Measurements from ENCODE around the gene ASB13.

ASB13 gene

GRCh38 chr10:5619362-5620211 is 46.8 kb downstream of the ASB13 start:
- peaks cover 13% of the 10 kb centered on the region for H3K4me1 Mint-ChIP-seq (ENCODE audit: low read depth)
- no peaks in the 10 kb centered on the region for H3K9me3 Mint-ChIP-seq
- intact Hi-C loops (cut with micrococcal nuclease): loop anchor here (10.0 kb wide), 1 partner anchor 795 kb away; the partner anchor contains the start of gene AKR1E2
- no peak overlapping the region for H3K27ac Mint-ChIP-seq
- H3K4me3 Mint-ChIP-seq: no peak overlapping the region
- H3K36me3 Mint-ChIP-seq (ENCODE audit: low read depth): no peaks in the 10 kb centered on the region
- peaks cover 5% of the 10 kb centered on the region for H3K27me3 Mint-ChIP-seq

- Mint-ChIP-seq H3K4me1 (ENCODE audit: low read depth) (peaks cover 13% of the 10 kb centered on the region), H3K9me3 (no peaks in the 10 kb centered on the region)
Observed at GRCh38 chr10:5618829-5619228, 47.6 kb downstream of the ASB13 start.

DNA sequence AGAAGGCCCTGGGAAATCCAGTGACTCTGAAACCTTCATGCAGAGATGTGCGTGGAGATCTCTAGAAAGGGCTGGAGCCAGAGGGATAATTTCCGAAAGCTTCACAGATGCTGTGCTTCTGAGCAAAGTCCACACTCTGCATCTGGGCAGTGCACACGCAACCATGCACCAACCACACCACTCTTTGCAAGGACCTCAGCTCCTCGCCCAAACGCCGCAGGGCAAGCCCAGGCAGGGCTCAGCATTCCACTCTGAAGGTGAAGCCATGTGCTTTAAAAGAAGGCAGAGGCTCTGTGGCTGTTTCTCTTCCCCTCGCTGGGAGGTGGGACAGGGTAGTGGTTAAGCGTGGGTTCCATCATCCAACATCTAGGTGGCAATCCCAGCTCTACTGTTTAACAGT is 48.4 kb downstream of the ASB13 start:
- Mint-ChIP-seq H3K4me3 (no peak overlapping the region), H3K27ac (no peak overlapping the region), H3K27me3 (peaks cover 5% of the 10 kb centered on the region), H3K4me1 (ENCODE audit: low read depth) (peaks cover 13% of the 10 kb centered on the region), H3K36me3 (ENCODE audit: low read depth) (no peaks in the 10 kb centered on the region), H3K9me3 (no peaks in the 10 kb centered on the region)
- intact Hi-C loops (cut with micrococcal nuclease): no loop called here

More at GRCh38 chr10:5618829-5619228, 47.6 kb downstream of the ASB13 start:
- intact Hi-C loops (cut with micrococcal nuclease): no loop called here
- Mint-ChIP-seq H3K27me3 (peaks cover 5% of the 10 kb centered on the region), H3K36me3 (ENCODE audit: low read depth) (no peaks in the 10 kb centered on the region), H3K4me3 (no peak overlapping the region), H3K27ac (no peak overlapping the region)

DNA sequence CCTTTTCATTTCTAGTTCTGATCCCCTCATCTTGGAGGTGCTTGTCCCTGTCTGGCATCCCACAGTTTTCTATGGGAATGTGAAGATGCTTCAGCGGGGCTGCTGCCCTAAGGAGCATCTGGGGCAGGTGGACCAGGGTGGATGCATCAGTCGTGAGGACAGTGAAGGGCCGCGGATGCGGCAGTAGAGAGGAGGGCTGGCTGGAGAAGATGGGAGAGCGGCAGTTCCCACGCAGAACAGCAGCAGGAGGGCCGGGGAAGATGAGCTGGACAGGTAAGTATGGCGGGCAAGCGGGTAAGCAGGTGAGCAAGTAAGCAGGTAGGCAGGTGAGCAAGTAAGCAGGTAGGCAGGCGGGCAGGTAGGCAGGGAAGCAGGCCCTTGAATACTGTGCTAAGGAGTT is 48.9 kb downstream of the ASB13 start:
- peaks cover 5% of the 10 kb centered on the region for H3K27me3 Mint-ChIP-seq

DNA sequence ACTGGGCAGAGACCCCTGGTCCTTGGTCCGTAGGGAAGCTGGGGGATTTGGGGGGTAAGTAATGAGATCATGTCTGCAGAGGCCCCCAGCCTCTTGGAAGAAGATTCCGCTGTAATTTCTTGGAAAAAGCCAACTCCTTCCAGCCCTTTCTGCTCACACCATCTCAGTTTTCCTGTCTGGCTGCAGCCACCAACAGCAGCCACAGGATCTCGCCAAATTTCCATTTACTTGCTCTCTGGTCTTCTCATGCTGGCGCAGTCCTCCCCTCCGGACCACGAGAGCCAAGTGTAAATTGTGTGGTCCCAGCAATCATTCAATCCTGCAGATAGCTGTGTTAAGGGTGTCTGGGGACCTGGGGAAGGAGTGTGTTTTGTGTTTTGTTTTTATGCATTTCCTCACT is 49.6 kb downstream of the ASB13 start:
- Mint-ChIP-seq H3K27ac (no peak overlapping the region), H3K36me3 (ENCODE audit: low read depth) (no peaks in the 10 kb centered on the region), H3K4me3 (no peak overlapping the region), H3K4me1 (ENCODE audit: low read depth) (peaks cover 18% of the 10 kb centered on the region), H3K9me3 (no peaks in the 10 kb centered on the region), H3K27me3 (peaks cover 7% of the 10 kb centered on the region)
- intact Hi-C loops (cut with micrococcal nuclease): no loop called here

More for the DNA sequence above, 48.9 kb downstream of the ASB13 start:
- H3K9me3 Mint-ChIP-seq: no peaks in the 10 kb centered on the region
- H3K36me3 Mint-ChIP-seq (ENCODE audit: low read depth): no peaks in the 10 kb centered on the region
- intact Hi-C loops (cut with micrococcal nuclease): no loop called here
- H3K4me1 Mint-ChIP-seq (ENCODE audit: low read depth): peaks cover 13% of the 10 kb centered on the region
- H3K4me3 Mint-ChIP-seq: no peak overlapping the region
- H3K27ac Mint-ChIP-seq: no peak overlapping the region

GRCh38 chr10:5616046-5616445 is 50.3 kb downstream of the ASB13 start:
- Mint-ChIP-seq H3K27me3 (peaks cover 7% of the 10 kb centered on the region), H3K27ac (no peak overlapping the region), H3K9me3 (no peaks in the 10 kb centered on the region), H3K36me3 (ENCODE audit: low read depth) (no peaks in the 10 kb centered on the region), H3K4me1 (ENCODE audit: low read depth) (peaks cover 18% of the 10 kb centered on the region), H3K4me3 (no peak overlapping the region)
- intact Hi-C loops (cut with micrococcal nuclease): no loop called here

DNA sequence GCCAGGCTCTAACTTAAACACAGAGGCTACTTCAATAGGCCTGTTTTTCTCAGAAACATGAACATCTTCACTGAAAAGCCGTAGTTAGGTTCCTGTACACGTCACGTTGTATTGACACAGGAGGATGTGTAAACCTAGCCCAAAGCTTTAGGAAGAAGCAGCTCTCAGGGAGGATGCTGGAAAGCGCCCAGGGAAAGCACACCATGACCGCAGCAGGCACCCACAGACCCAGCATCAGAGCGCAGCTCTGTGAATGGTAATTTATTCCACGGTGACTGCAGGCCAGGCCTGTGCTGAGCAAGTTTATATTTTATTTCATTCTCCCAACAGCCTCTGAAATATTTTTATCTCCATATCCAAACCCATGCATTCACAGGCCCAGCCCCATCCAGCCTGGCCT is 51.1 kb downstream of the ASB13 start:
- H3K4me3 Mint-ChIP-seq: no peak overlapping the region
- no peaks in the 10 kb centered on the region for H3K9me3 Mint-ChIP-seq
- peaks cover 10% of the 10 kb centered on the region for H3K27me3 Mint-ChIP-seq
- no peaks in the 10 kb centered on the region for H3K36me3 Mint-ChIP-seq (ENCODE audit: low read depth)
- H3K4me1 Mint-ChIP-seq (ENCODE audit: low read depth): peaks cover 15% of the 10 kb centered on the region
- intact Hi-C loops (cut with micrococcal nuclease): no loop called here
- H3K27ac Mint-ChIP-seq: no peak overlapping the region

GRCh38 chr10:5614155-5614721 is 52.2 kb downstream of the ASB13 start:
- no peaks in the 10 kb centered on the region for H3K36me3 Mint-ChIP-seq (ENCODE audit: low read depth)
- H3K4me1 Mint-ChIP-seq (ENCODE audit: low read depth): peaks cover 10% of the 10 kb centered on the region
- H3K4me3 Mint-ChIP-seq: no peak overlapping the region
- peaks cover 17% of the 10 kb centered on the region for H3K27me3 Mint-ChIP-seq
- H3K9me3 Mint-ChIP-seq: no peaks in the 10 kb centered on the region
- intact Hi-C loops (cut with micrococcal nuclease): no loop called here
- H3K27ac Mint-ChIP-seq: no peak overlapping the region

- Mint-ChIP-seq H3K27me3 (peaks cover 17% of the 10 kb centered on the region), H3K4me1 (ENCODE audit: low read depth) (peaks cover 10% of the 10 kb centered on the region), H3K4me3 (no peak overlapping the region), H3K27ac (no peak overlapping the region), H3K9me3 (no peaks in the 10 kb centered on the region), H3K36me3 (ENCODE audit: low read depth) (no peaks in the 10 kb centered on the region)
- intact Hi-C loops (cut with micrococcal nuclease): no loop called here
Observed at GRCh38 chr10:5613481-5614154, 52.8 kb downstream of the ASB13 start.

GRCh38 chr10:5611899-5612680 is 54.3 kb downstream of the ASB13 start:
- Mint-ChIP-seq H3K9me3 (no peaks in the 10 kb centered on the region), H3K4me3 (no peak overlapping the region), H3K27ac (no peak overlapping the region), H3K4me1 (ENCODE audit: low read depth) (peaks cover 14% of the 10 kb centered on the region), H3K27me3 (peaks cover 17% of the 10 kb centered on the region), H3K36me3 (ENCODE audit: low read depth) (no peaks in the 10 kb centered on the region)
- intact Hi-C loops (cut with micrococcal nuclease): no loop called here

GRCh38 chr10:5609952-5610616 is 56.3 kb downstream of the ASB13 start:
- Mint-ChIP-seq H3K4me3 (no peak overlapping the region), H3K36me3 (ENCODE audit: low read depth) (no peaks in the 10 kb centered on the region), H3K27me3 (peaks cover 19% of the 10 kb centered on the region), H3K9me3 (no peaks in the 10 kb centered on the region), H3K27ac (no peak overlapping the region), H3K4me1 (ENCODE audit: low read depth) (peaks cover 32% of the 10 kb centered on the region)
- intact Hi-C loops (cut with micrococcal nuclease): loop anchor here (5.0 to 10.0 kb wide), 2 partner anchors 55 to 163 kb away; no protein-coding TSS in a partner anchor

DNA sequence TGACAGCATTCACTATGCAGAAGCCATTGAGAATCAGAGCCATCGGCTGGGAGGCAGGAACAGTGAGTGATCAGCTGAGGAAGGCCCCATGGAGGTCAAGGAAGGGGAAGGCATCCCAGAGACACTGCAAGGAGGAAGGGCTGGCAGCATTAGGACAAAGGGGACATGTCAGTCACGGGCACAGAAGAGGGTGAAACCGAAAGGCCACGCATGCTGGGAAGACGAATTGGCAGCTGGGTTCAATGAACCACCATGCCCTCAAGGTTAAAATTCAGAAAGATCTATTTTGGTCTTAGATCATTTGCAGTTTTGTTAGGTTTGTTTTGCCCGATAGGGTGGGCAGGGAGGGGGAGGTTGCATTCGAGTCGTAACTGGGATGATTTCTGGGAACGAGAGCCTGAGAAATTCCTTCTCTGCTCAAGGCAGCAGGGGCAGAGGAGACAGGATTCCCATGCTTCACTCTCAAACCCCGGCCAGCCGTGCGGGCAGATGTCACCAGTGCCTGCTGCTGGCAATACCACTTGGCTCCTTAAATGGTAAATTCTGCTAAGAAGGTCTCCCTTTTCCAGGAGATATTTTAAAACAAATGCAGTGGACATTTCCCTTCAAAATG is 57.7 kb downstream of the ASB13 start:
- Mint-ChIP-seq H3K9me3 (no peaks in the 10 kb centered on the region), H3K4me1 (ENCODE audit: low read depth) (peaks cover 39% of the 10 kb centered on the region), H3K27ac (no peak overlapping the region), H3K36me3 (ENCODE audit: low read depth) (no peaks in the 10 kb centered on the region), H3K27me3 (peaks cover 19% of the 10 kb centered on the region), H3K4me3 (no peak overlapping the region)
- intact Hi-C loops (cut with micrococcal nuclease): loop anchor here (5.0 to 10.0 kb wide), 2 partner anchors 54 to 161 kb away; no protein-coding TSS in a partner anchor

GRCh38 chr10:5607594-5607993 is 58.8 kb downstream of the ASB13 start:
- Mint-ChIP-seq H3K27me3 (peaks cover 19% of the 10 kb centered on the region), H3K36me3 (ENCODE audit: low read depth) (no peaks in the 10 kb centered on the region), H3K9me3 (peaks cover 9% of the 10 kb centered on the region), H3K4me3 (no peak overlapping the region), H3K4me1 (ENCODE audit: low read depth) (peaks cover 48% of the 10 kb centered on the region), H3K27ac (no peak overlapping the region)
- intact Hi-C loops (cut with micrococcal nuclease): loop anchor here (5.0 to 10.0 kb wide), 2 partner anchors 53 to 160 kb away; no protein-coding TSS in a partner anchor
